ENCODE data around the gene RUFY1. TPM values are rescaled to one million over a fixed set of nuclear protein-coding genes. Genes with fewer than 3 reads are reported as not detected.

RUFY1 gene
- total and polyA plus RNA-seq, 2 of the 13 experiments (the other 11 are each of a cell fraction or from before 2014, with no cell fraction given), result 19.9 to 31.9 TPM

GRCh38 chr5:179623003-179623905 lies 72.9 kb downstream of the RUFY1 start, which contains the start of gene HNRNPH1 (continued):
- peak; percentile 54; the same call in 1 of the 2 replicates for TF ChIP-seq CBX5 (CRISPR knock-in tag; IDR thresholded peaks at IDR 0.05; ENCODE audit: borderline replicate concordance)
- TF ChIP-seq MTF2 (CRISPR knock-in tag; IDR thresholded peaks at IDR 0.05; ENCODE audit: borderline replicate concordance), result peak; percentile 25; the same call in 1 of the 2 replicates
- TF ChIP-seq NCOA2 (CRISPR knock-in tag; IDR thresholded peaks at IDR 0.05), result peak; percentile 39; the same call in 1 of the 2 replicates
- TF ChIP-seq ZNF432 (CRISPR knock-in tag; IDR thresholded peaks at IDR 0.05; ENCODE audit: borderline replicate concordance), result no peak
- TF ChIP-seq MLXIP (CRISPR knock-in tag; IDR thresholded peaks at IDR 0.05; ENCODE audit: borderline replicate concordance), result peak; percentile 61; the same call in 1 of the 2 replicates
- peak; percentile 82 for TF ChIP-seq KAT8 (CRISPR knock-in tag; IDR thresholded peaks at IDR 0.05)
- no peak; the same call in 1 of the 2 replicates for TF ChIP-seq PRDM15 (CRISPR knock-in tag; IDR thresholded peaks at IDR 0.05)
- TF ChIP-seq ZNF564 (CRISPR knock-in tag; IDR thresholded peaks at IDR 0.05), result peak; percentile 95
- 0 out of 2 replicates have a peak, but pooled peaks have one; percentile 77 for TF ChIP-seq FLYWCH1 (CRISPR knock-in tag; IDR thresholded peaks at IDR 0.05)
- TF ChIP-seq TFDP2 (CRISPR knock-in tag; IDR thresholded peaks at IDR 0.05), result peak; percentile 83
- peak; percentile 45; the same call in 1 of the 2 replicates for TF ChIP-seq FOXC1 (CRISPR knock-in tag; IDR thresholded peaks at IDR 0.05; ENCODE audit: borderline replicate concordance)
- peak; percentile 38; the same call in 1 of the 2 replicates for TF ChIP-seq HIVEP1 (CRISPR knock-in tag; IDR thresholded peaks at IDR 0.05)
- 0 out of 2 replicates have a peak, but pooled peaks have one; percentile 53 for TF ChIP-seq ZNF782 (CRISPR knock-in tag; IDR thresholded peaks at IDR 0.05; ENCODE audit: borderline replicate concordance)
- TF ChIP-seq ZNF879 (CRISPR knock-in tag; IDR thresholded peaks at IDR 0.05), result 0 out of 2 replicates have a peak, but pooled peaks have one; percentile 26
- peak; percentile 48; the same call in 1 of the 2 replicates for TF ChIP-seq ZKSCAN5 (CRISPR knock-in tag; IDR thresholded peaks at IDR 0.05)
- no peak for TF ChIP-seq ZNF143 (CRISPR knock-in tag; IDR thresholded peaks at IDR 0.05)
- peak; percentile 60; the same call in 1 of the 2 replicates for TF ChIP-seq MAZ (IDR thresholded peaks at IDR 0.05; ENCODE audit: borderline replicate concordance, low read depth, low read length)
- TF ChIP-seq MAZ (CRISPR knock-in tag; IDR thresholded peaks at IDR 0.05; ENCODE audit: low read depth), result 0 out of 2 replicates have a peak, but pooled peaks have one; percentile 54
